IPS-18c (cell line): Measurements from ENCODE around the gene ATP10A.
"Not testable (repeated sequence)": the region's sequence is repeated elsewhere in the genome, so short reads cannot be mapped to it uniquely, and the experiment has no call there.

Experiments used
- H3K4me3 ChIP-seq: 2 replicates; pipeline ENCODE4 v1.7.0; 2013; ENCODE audit warnings: low read depth, mild to moderate bottlenecking, low read length, moderate library complexity; ENCODE audit not compliant: insufficient read depth
- H3K9me3 ChIP-seq: one replicate; pipeline ENCODE4 v1.6.1; 2013; ENCODE audit warnings: mild to moderate bottlenecking, low read length, moderate library complexity; ENCODE audit not compliant: control insufficient read depth, insufficient read depth

Gene ATP10A

DNA sequence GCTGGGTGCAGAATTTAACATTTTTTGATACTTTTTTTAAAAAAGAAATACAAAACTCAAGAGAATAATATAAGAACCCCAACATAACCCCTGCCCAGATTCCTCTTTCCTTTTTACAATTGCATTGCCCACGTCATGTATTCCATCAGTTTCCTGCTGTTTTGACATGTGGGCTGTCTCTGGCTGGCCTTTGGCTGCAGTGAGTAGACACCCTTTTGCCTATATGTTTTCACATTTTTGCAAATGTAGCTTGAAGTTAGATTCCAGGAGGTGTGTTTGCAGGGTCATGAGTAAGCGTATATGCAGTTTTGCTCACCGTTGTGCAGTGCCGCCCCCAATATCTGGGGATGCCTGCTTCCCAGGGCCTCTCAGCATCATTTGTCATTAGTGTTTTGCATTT lies 28.0 kb upstream of the ATP10A start:
- H3K4me3 ChIP-seq: no peak overlapping the region
- H3K9me3 ChIP-seq: no peaks in the 10 kb centered on the region

- Histone ChIP-seq H3K4me3 (no peak overlapping the region), H3K9me3 (no peaks in the 10 kb centered on the region)
These were observed 27.4 kb upstream of the ATP10A start for GRCh38 chr15:25890529-25890928.

GRCh38 chr15:25887870-25888269 lies 24.7 kb upstream of the ATP10A start:
- no peak overlapping the region for H3K4me3 ChIP-seq
- H3K9me3 ChIP-seq: no peaks in the 10 kb centered on the region

DNA sequence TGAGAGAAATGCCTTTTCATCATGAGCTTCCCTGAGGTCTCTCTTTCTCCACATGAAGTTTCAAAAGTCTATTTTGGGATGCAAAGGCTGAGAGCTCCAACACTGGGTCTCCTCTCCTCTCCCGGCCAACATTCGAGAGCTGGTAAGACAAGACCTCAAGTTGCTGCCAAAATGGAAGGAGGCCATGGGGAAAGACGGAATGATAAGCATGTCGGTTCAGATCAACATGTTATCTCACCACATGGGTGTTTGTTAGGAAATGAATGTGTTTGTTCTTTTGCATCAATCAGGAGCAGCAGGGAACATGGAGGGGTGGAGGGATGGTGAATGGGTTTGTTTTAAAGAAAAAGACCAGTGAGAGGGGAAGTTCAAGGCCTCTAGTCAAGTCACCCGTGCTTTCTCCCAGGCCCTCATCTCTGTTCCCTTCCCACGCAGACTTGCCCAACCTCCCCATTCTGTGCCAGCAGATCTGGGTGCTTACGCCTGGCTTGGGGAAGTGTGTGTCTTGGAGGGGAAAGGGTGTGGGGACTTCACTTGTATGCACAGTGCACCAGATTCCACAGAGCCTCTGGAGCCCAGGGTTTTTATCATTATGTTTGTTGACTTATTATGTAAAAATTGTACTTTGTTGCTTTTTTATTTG lies 23.5 kb upstream of the ATP10A start:
- H3K9me3 ChIP-seq: no peaks in the 10 kb centered on the region

DNA sequence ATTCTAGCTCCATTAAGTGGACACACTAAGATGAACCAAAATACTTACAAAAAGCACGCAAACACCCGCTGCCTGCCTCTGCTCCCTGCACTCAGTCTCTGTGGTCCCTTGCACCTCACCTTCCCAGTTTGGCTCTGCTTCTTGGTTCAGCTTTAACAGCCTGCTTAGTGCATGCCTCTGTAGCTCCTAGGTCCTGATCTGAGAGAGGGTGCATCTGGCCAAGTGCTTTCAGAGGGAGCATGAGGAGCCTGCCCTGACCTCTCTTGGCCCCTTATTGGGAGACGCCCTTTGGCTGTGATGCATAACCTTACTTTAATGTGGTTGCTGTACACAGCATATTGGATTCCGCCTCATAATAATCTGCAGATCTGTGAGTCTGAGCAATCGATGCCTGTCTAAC lies 21.2 kb upstream of the ATP10A start:
- no peak overlapping the region for H3K4me3 ChIP-seq

More for the DNA sequence above, 23.5 kb upstream of the ATP10A start:
- H3K4me3 ChIP-seq: no peak overlapping the region

GRCh38 chr15:25883463-25884259 lies 20.5 kb upstream of the ATP10A start:
- Histone ChIP-seq H3K9me3 (no peaks in the 10 kb centered on the region), H3K4me3 (no peak overlapping the region)

More for the DNA sequence above, 21.2 kb upstream of the ATP10A start:
- no peaks in the 10 kb centered on the region for H3K9me3 ChIP-seq

DNA sequence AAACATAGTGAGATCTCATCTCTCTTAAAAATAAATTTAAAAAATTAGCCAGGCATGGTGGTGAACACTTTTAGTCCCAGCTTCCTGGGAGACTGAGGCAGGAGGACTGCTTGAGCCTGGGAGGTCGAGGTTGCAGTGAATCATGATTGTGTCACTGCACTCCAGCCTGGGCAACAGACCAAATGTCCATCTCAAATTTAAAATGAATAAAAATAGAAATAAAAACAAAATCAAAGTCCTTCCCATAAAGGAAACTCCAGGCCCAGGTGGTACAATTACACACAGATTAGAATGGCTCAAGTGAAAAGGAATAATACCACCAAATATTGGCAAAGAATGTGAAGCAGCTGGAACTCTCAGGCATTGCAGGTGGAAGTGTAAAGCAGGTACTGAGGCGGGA lies 19.3 kb upstream of the ATP10A start:
- no peak overlapping the region for H3K4me3 ChIP-seq
- H3K9me3 ChIP-seq: no peaks in the 10 kb centered on the region

- H3K9me3 ChIP-seq, H3K4me3 ChIP-seq: not testable (repeated sequence)
These were observed 17.8 kb upstream of the ATP10A start for GRCh38 chr15:25880877-25881276.

DNA sequence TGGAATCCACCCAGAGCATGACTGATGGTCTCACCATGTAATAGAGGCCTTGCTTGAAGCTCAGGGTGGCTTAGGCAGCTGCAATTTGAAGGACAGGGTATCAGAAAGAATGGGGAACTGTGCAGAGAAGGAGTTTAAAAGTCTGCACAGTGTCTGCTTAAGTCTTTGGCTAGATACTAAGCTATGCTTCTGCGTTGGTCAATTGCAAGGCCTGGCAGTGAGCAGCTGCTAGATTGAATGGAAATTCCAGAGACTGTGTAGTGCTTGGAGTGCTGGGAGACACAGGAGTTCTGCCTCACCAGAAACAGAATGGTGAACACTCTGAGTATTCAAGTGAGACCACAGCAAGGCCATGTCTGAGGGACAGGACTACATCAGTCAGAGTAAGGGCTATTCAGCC lies 17.3 kb upstream of the ATP10A start:
- Histone ChIP-seq H3K9me3 (no peaks in the 10 kb centered on the region), H3K4me3 (no peak overlapping the region)

- H3K4me3 ChIP-seq: no peak overlapping the region
- H3K9me3 ChIP-seq: no peaks in the 10 kb centered on the region
These were observed 16.3 kb upstream of the ATP10A start for GRCh38 chr15:25879438-25879837.

DNA sequence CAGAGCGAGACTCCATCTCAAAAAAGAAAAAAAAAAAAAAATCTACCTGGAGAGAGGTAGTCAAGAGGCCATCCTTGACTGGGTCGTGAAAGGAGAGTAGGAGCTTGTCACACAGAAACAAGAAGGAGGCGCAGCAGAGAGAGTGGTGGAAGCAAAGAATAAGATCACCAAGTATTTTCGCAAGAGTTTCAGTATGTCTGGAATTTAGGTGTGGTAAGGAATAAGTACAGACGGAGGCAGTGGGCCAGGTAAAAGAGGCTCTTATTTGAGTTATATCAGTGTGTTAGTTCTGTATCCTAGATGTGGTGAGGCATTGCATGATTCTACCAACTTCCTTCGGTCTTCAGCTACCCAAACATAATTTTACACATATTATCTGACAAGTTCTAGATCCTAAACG lies 14.6 kb upstream of the ATP10A start:
- Histone ChIP-seq H3K9me3 (no peaks in the 10 kb centered on the region), H3K4me3 (no peak overlapping the region)

- Histone ChIP-seq H3K4me3 (no peak overlapping the region), H3K9me3 (no peaks in the 10 kb centered on the region)
These were observed 13.4 kb upstream of the ATP10A start for GRCh38 chr15:25876231-25877140.

DNA sequence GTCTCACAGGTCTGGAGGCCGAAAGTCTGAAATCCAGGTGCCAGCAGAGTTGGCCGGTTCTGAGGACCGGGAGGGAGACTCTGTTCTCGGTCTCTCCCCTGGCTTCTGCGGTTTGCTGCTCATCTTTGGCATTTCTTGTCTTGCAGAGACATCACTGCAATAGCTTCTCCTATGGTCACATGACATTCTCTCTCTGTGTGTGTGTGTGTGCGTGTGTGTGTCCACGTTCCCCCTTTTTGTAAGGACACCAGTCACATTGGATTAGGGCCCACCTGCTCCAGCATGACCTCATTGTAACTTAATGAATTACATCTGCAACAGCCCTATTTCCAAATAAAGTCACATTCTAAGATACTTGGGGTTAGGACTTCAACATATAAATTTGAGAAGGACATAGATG lies 12.4 kb upstream of the ATP10A start:
- H3K4me3 ChIP-seq: no peak overlapping the region
- no peaks in the 10 kb centered on the region for H3K9me3 ChIP-seq

DNA sequence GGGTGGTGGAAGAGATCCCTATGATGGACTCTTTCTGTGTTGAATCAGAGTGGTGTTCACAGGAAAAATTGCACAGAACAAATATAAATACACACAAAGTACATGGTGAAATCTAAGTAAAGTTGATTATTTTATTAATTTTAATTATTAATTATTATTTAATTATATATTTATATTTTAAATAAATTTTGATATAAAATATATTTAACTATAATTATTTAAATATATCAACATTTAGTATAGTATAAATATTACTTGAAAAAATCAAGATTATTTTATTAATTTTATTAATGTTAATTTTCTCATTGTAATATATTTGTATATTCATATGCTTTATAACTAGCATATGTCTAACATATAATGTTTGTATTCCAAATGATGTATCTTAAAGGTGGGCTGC lies 11.3 kb upstream of the ATP10A start:
- Histone ChIP-seq H3K4me3 (no peak overlapping the region), H3K9me3 (no peaks in the 10 kb centered on the region)

GRCh38 chr15:25871403-25871802 lies 8.3 kb upstream of the ATP10A start:
- Histone ChIP-seq H3K4me3 (no peak overlapping the region), H3K9me3 (no peaks in the 10 kb centered on the region)

- no peaks in the 10 kb centered on the region for H3K9me3 ChIP-seq
- H3K4me3 ChIP-seq: no peak overlapping the region
These were observed 7.8 kb upstream of the ATP10A start for GRCh38 chr15:25870938-25871337.

GRCh38 chr15:25869701-25870100 lies 6.6 kb upstream of the ATP10A start:
- Histone ChIP-seq H3K4me3 (no peak overlapping the region), H3K9me3 (no peaks in the 10 kb centered on the region)

DNA sequence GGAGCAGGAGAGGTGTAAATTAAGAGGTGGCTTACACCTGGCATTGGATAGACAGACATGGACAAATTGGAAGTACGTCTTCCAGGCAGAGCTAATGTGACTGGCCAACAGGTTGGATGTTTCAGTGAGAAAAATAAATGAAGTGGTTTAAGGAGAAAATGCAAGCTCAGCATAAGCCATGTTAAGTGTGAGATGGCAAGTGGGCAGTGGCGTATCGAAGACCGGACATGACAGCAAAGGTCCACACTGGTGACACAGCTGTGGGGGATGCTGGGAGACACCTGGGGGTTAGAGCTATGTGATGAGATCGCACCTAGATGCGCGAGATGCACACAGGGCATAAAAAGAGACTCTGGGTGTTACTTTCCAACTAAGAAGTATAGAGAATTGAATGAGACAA lies 3.7 kb upstream of the ATP10A start:
- H3K9me3 ChIP-seq: no peaks in the 10 kb centered on the region
- no peak overlapping the region for H3K4me3 ChIP-seq
